HL-60 (cell line): ENCODE measurements around the gene MGAT4A.

Experiments
- DNase-seq, 2 experiments: peaks; one replicate each; pipeline ENCODE4 v3.0.0-alpha.2; 2010 to 2020; ENCODE audit warnings: low read depth in 1 of 2, low spot score in 1 of 2
- H3K27ac ChIP-seq: fragments of 250-450 bp; sonication (Bioruptor Pico); replicated peaks from 2 replicates; pipeline ENCODE4 v1.5.1; 2020; ENCODE audit warnings: mild to moderate bottlenecking, moderate library complexity
- H3K27me3 ChIP-seq: fragments of 250-450 bp; sonication (Bioruptor Pico); 2 replicates; pipeline ENCODE4 v1.5.1; 2021; ENCODE audit warnings: mild to moderate bottlenecking, moderate library complexity; ENCODE audit not compliant: insufficient read depth, poor library complexity, severe bottlenecking
- H3K4me3 ChIP-seq: replicated peaks from 2 replicates; pipeline ENCODE4 v1.5.1; 2011; ENCODE audit warnings: mild to moderate bottlenecking, control low read depth, low read length; ENCODE audit not compliant: insufficient read depth
- CTCF ChIP-seq: IDR thresholded peaks from one replicate; pipeline ENCODE4 v1.5.1; 2011; ENCODE audit warnings: low read length, control low read depth, inconsistent platforms; ENCODE audit not compliant: insufficient read depth
- GABPA ChIP-seq: IDR thresholded peaks from 2 replicates; pipeline ENCODE4 v1.6.1; 2012; ENCODE audit warnings: low read depth
- POLR2AphosphoS5 ChIP-seq: IDR thresholded peaks from 2 replicates; pipeline ENCODE4 v1.6.1; 2012; ENCODE audit warnings: low read depth
- REST ChIP-seq: IDR thresholded peaks from 2 replicates; pipeline ENCODE4 v1.6.1; 2012; ENCODE audit warnings: low read depth; ENCODE audit not compliant: insufficient replicate concordance
- SPI1 ChIP-seq: IDR thresholded peaks from 2 replicates; pipeline ENCODE4 v1.6.1; 2012; ENCODE audit warnings: low read depth, mild to moderate bottlenecking, borderline replicate concordance

MGAT4A gene

DNA sequence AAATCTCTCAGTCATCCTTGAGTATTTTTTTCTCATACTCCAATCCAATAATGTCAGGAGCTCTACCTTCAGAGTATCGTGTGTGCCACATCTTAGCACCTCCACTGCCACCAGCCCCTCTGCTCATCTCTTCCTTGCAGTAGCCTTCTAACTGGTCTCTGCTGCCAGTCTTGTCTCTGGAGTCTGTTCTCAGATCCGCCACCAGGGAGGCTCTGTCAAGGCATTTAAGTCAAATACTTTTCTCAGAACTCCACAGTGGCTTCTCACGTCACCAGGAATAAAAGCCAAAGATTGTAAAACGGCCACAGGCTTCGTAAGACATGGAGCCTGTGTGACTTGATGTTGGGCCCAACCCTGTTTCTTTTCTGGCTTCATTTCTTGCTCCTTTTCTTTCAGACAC, 115.5 kb downstream of the MGAT4A start:
- Histone ChIP-seq H3K4me3 (no peak overlapping the region), H3K27ac (no peak overlapping the region), H3K27me3 (no peaks in the 10 kb centered on the region)
- peak in 1 of 2 experiments; percentile 8 for DNase-seq
- no peak for TF ChIP-seq POLR2AphosphoS5
- no peak for TF ChIP-seq REST
- no peak for TF ChIP-seq SPI1
- no peak for TF ChIP-seq GABPA
- no peak for TF ChIP-seq CTCF

DNA sequence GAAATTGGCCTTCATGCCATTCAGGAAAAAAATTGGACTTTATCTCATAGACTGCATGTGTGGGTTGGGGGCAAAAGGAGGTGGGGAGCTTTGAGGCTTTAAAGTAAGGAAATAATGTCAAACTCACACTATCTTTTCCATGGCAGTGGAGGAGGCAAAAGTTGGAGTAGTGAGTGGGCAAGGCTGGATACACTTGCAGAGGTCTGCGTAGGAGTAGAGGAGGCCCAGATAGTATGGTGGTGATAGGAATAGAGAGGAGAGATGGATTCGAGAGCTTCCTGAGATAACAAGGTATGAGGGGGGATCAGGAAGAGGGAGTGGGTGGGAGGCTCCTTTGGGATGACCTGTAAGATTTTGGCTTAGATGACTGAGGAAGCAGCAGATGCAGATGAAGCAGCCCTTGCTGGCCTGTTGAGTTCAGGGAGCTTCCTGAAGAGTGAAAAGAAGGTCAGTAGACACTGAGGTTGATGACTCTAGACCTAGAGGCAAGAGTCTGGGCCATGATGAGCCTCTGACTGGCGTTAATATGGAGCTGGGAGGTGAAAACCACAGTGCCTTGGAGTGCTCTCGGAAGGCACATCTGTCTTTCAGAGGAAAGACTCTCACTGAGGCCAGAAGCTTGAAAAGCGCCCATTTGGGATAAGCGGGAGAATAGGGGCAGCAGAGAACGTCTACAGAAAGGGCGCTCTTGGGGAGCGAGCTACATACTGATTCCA, 116.8 kb downstream of the MGAT4A start:
- no peak overlapping the region for H3K4me3 ChIP-seq
- no peak for DNase-seq
- no peaks in the 10 kb centered on the region for H3K27me3 ChIP-seq
- no peak overlapping the region for H3K27ac ChIP-seq
- TF ChIP-seq SPI1 = no peak
- no peak for TF ChIP-seq CTCF

- H3K27ac ChIP-seq = peak overlapping the region; percentile 93
- TF ChIP-seq POLR2AphosphoS5 (no peak), SPI1 (no peak), GABPA (no peak), CTCF (no peak), REST (no peak)
- peak overlapping the region; percentile 92 for H3K4me3 ChIP-seq
- H3K27me3 ChIP-seq = no peaks in the 10 kb centered on the region
- no peak for DNase-seq
Measured at GRCh38 chr2:98608962-98609604, 121.8 kb downstream of the MGAT4A start.
